Brain microvascular endothelial cell (primary cell): ENCODE results near the gene SH3PXD2A.
A peak's percentile ranks its signal among the peaks of the same experiment; 100 is the strongest.

Experiments
- DNase-seq: peaks from one replicate; pipeline ENCODE4 v3.0.0-alpha.2; 2020
- H3K27ac ChIP-seq: fragments of 250-450 bp; sonication (Bioruptor Pico); 2 replicates; pipeline ENCODE4 v1.5.1; 2020; ENCODE audit warnings: mild to moderate bottlenecking, moderate library complexity
- H3K27me3 ChIP-seq: fragments of 250-450 bp; sonication (Bioruptor Pico); replicated peaks from 2 replicates; pipeline ENCODE4 v1.5.1; 2020; ENCODE audit warnings: mild to moderate bottlenecking
- H3K36me3 ChIP-seq: fragments of 250-450 bp; sonication (Bioruptor Pico); replicated peaks from 2 replicates; pipeline ENCODE4 v1.5.1; 2020; ENCODE audit warnings: mild to moderate bottlenecking
- H3K4me3 ChIP-seq: 2 replicates; pipeline ENCODE4 v1.5.1; 2011; ENCODE audit warnings: low read depth, mild to moderate bottlenecking, control low read depth, low read length, moderate library complexity
- in situ Hi-C: cut with HindIII; loops from 2 replicates; pipeline ENCODE4 v1.10.0; 2017; ENCODE audit warnings: low sequenced_read_pairs, low pct_ligation_motif_present
- TF ChIP-seq, protein P1 (sequence below): IDR thresholded peaks from 2 replicates; pipeline ENCODE4 v1.5.1; 2011; ENCODE audit warnings: low read depth, mild to moderate bottlenecking, moderate library complexity, low read length, control low read depth, inconsistent platforms; ENCODE audit errors: missing control alignments

SH3PXD2A gene

GRCh38 chr10:103710490-103710889 lies 144.9 kb downstream of the SH3PXD2A start:
- TF ChIP-seq, protein P1, sequence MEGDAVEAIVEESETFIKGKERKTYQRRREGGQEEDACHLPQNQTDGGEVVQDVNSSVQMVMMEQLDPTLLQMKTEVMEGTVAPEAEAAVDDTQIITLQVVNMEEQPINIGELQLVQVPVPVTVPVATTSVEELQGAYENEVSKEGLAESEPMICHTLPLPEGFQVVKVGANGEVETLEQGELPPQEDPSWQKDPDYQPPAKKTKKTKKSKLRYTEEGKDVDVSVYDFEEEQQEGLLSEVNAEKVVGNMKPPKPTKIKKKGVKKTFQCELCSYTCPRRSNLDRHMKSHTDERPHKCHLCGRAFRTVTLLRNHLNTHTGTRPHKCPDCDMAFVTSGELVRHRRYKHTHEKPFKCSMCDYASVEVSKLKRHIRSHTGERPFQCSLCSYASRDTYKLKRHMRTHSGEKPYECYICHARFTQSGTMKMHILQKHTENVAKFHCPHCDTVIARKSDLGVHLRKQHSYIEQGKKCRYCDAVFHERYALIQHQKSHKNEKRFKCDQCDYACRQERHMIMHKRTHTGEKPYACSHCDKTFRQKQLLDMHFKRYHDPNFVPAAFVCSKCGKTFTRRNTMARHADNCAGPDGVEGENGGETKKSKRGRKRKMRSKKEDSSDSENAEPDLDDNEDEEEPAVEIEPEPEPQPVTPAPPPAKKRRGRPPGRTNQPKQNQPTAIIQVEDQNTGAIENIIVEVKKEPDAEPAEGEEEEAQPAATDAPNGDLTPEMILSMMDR = no peak
- in situ Hi-C loops = loop anchor here (25.0 kb wide), 1 partner anchor 152 kb away; the partner anchor contains the start of gene SH3PXD2A
- no peaks in the 10 kb centered on the region for H3K27me3 ChIP-seq
- no peak for DNase-seq
- H3K4me3 ChIP-seq = no peak overlapping the region
- no peak overlapping the region for H3K27ac ChIP-seq
- H3K36me3 ChIP-seq = no peaks in the 10 kb centered on the region

GRCh38 chr10:103709341-103709920 lies 145.9 kb downstream of the SH3PXD2A start:
- TF ChIP-seq, protein P1 = no peak
- H3K27ac ChIP-seq = no peak overlapping the region
- in situ Hi-C loops = loop anchor here (25.0 kb wide), 1 partner anchor 153 kb away; the partner anchor contains the start of gene SH3PXD2A
- no peaks in the 10 kb centered on the region for H3K27me3 ChIP-seq
- no peaks in the 10 kb centered on the region for H3K36me3 ChIP-seq
- no peak overlapping the region for H3K4me3 ChIP-seq
- DNase-seq = peak; percentile 44

- Histone ChIP-seq H3K4me3 (no peak overlapping the region), H3K36me3 (no peaks in the 10 kb centered on the region), H3K27me3 (no peaks in the 10 kb centered on the region), H3K27ac (no peak overlapping the region)
- TF ChIP-seq, protein P1 = no peak
- in situ Hi-C loops = loop anchor here (25.0 kb wide), 1 partner anchor 154 kb away; the partner anchor contains the start of gene SH3PXD2A
- DNase-seq = no peak
These were observed 146.6 kb downstream of the SH3PXD2A start for GRCh38 chr10:103708627-103709288.

DNA sequence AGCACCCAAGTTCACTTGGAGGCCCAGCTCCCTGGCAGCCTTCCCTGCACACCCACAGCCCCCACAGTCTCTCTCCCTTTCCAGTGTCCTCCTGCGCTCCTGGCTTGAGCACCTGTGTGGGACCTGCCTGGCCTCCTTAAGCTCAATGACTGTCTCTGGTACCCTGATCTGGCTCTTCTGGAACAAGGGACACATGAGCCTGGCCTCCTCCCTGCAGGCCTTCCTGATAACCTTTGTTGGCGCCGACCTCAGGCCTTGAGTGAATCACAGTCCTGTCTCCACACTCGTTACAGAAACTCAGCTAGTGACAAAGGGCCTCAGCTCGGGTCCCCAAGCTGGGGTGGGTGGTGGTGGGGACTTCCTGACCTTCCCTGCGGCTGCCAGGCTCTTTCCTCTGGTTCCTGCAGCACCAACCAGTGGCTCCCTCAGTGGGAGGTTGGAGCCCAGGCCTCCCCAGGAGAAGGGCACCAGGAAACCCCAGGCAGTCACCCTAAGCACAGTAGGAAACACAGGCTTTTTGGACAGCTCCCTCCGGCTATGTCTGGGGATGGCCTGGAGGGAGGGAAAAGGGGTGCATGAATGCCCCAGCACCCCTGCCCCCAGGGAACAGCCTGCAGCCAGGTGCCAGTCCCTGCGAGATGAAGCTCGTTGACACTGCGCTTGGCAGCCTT lies 147.3 kb downstream of the SH3PXD2A start:
- in situ Hi-C loops = loop anchor here (25.0 kb wide), 1 partner anchor 154 kb away; the partner anchor contains the start of gene SH3PXD2A
- DNase-seq = no peak
- TF ChIP-seq, protein P1 = no peak
- Histone ChIP-seq H3K27me3 (no peaks in the 10 kb centered on the region), H3K36me3 (no peaks in the 10 kb centered on the region), H3K4me3 (no peak overlapping the region), H3K27ac (no peak overlapping the region)

DNA sequence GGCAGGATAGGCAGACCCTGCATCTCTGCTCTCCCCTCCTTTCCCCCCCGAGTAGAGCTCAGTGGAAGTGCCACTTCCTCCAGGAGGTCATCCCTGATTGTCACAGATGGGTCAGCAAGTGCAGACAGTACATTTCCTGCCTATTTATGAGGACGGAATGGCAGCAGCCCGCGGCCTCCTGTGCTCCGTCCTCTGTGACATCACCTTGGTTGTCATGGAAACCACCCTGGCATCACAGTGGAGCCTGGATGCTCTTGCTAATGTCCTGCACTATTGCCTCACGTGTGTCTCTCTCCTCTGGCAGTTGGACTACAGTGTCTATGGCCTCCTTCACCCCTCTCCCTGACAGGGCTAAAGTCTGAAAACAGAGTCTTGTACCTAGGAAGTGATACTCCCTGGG lies 148.6 kb downstream of the SH3PXD2A start:
- H3K27me3 ChIP-seq = no peaks in the 10 kb centered on the region
- no peaks in the 10 kb centered on the region for H3K36me3 ChIP-seq
- no peak for DNase-seq
- TF ChIP-seq, protein P1 = no peak
- no peak overlapping the region for H3K27ac ChIP-seq
- H3K4me3 ChIP-seq = no peak overlapping the region
- in situ Hi-C loops = loop anchor here (25.0 kb wide), 1 partner anchor 156 kb away; the partner anchor contains the start of gene SH3PXD2A
